ENCODE measurements around the gene EFNB2. TPM values are rescaled to one million over a fixed set of nuclear protein-coding genes. Genes with fewer than 3 reads are reported as not detected.

The EFNB2 gene
- total RNA-seq, 1 experiment from 2014 or later = 16.4 TPM

DNA sequence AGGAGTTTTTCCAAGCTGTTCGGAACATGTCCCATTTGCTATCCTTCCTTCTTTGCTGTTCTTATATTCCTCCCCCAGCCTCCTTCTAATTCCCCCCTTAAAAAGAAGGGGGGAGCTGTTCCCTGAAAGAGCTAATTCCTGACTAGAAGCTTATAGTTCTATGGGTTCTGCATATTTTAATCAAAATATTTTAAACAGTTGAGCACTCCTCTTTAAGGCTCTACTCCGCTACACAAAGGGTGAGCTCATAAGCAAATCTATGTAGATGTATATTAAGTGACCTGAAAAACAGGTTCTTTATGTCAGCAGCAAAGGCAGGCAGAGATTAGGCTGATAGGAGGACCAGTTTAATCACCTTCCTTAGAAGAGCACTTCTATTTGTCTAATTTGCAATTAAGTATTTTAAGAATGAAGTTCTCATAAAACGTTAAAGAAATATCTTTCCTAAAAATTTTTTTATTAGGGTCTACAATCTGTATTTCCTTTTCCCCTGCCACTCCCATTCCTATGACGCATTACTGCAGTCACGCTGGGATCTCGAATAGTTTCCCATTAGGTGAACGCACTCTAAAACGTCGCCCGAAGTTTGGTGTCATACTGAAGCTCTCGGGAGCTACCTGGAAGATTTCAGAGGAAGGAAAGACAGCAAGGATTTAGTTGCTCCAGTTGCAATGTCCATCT is 5.2 kb downstream of the EFNB2 start:
- peak overlapping the region; percentile 93 for H3K4me2 ChIP-seq (ENCODE audit: low read length)
- ATAC-seq = peak; percentile 11; the same call in 1 of the 2 replicates
- H3K9ac ChIP-seq (ENCODE audit: low read length) = peak overlapping the region; percentile 72
- peaks cover 94% of the 10 kb centered on the region for H3K79me2 ChIP-seq (ENCODE audit: low read length)
- H3K4me3 ChIP-seq (ENCODE audit: low read length) = peak overlapping the region; percentile 84
- ChIA-PET POLR2A (ENCODE audit: unreplicated experiment) (interaction anchor here (0.6 kb wide), 1 partner anchor 1461 kb away, joined by 3 read pairs; no protein-coding TSS in a partner anchor), CTCF (interaction anchor here (0.5 to 0.8 kb wide), 2 partner anchors 390 to 1959 kb away, joined by 3 to 6 read pairs; no protein-coding TSS in a partner anchor)
- no peaks in the 10 kb centered on the region for H3K9me3 ChIP-seq (ENCODE audit: low read length)
- H3K27me3 ChIP-seq (ENCODE audit: low read length) = no peaks in the 10 kb centered on the region
- no peaks in the 10 kb centered on the region for H3F3A ChIP-seq (ENCODE audit: low read length, unreplicated experiment)
- BruUV-seq (replicated peaks) = no TSS peak
- TF ChIP-seq EZH2phosphoT487 (IDR thresholded peaks at IDR 0.05; ENCODE audit: borderline replicate concordance, low read length) (no peak), EZH2 (IDR thresholded peaks at IDR 0.05; ENCODE audit: low read length, unreplicated experiment) (no peak)
- TF ChIP-seq, protein P1, sequence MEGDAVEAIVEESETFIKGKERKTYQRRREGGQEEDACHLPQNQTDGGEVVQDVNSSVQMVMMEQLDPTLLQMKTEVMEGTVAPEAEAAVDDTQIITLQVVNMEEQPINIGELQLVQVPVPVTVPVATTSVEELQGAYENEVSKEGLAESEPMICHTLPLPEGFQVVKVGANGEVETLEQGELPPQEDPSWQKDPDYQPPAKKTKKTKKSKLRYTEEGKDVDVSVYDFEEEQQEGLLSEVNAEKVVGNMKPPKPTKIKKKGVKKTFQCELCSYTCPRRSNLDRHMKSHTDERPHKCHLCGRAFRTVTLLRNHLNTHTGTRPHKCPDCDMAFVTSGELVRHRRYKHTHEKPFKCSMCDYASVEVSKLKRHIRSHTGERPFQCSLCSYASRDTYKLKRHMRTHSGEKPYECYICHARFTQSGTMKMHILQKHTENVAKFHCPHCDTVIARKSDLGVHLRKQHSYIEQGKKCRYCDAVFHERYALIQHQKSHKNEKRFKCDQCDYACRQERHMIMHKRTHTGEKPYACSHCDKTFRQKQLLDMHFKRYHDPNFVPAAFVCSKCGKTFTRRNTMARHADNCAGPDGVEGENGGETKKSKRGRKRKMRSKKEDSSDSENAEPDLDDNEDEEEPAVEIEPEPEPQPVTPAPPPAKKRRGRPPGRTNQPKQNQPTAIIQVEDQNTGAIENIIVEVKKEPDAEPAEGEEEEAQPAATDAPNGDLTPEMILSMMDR (conservative IDR thresholded peaks at IDR 0.05; ENCODE audit: low read depth, low read length) = no peak
- 0 out of 2 replicates have a peak, but pooled peaks cover 3% of the 10 kb centered on the region for H3K36me3 ChIP-seq (ENCODE audit: low read depth, low read length)
- H3K4me1 ChIP-seq (ENCODE audit: insufficient read depth, low read length) = peaks cover 24% of the 10 kb centered on the region
- intact Hi-C loops (cut with micrococcal nuclease) = loop anchor here (5.0 to 10.0 kb wide), 5 partner anchors 153 to 1088 kb away; no protein-coding TSS in a partner anchor
- DNase-seq = peak; percentile 63
- peak overlapping the region; percentile 43 for H3K27ac ChIP-seq (ENCODE audit: low read length)
- no peaks in the 10 kb centered on the region for H3K9me2 ChIP-seq (replicated peaks; ENCODE audit: low read length)
- H2AFZ ChIP-seq (ENCODE audit: low read length) = no peak overlapping the region
- H4K20me1 ChIP-seq (ENCODE audit: low read length) = peaks cover 37% of the 10 kb centered on the region

DNA sequence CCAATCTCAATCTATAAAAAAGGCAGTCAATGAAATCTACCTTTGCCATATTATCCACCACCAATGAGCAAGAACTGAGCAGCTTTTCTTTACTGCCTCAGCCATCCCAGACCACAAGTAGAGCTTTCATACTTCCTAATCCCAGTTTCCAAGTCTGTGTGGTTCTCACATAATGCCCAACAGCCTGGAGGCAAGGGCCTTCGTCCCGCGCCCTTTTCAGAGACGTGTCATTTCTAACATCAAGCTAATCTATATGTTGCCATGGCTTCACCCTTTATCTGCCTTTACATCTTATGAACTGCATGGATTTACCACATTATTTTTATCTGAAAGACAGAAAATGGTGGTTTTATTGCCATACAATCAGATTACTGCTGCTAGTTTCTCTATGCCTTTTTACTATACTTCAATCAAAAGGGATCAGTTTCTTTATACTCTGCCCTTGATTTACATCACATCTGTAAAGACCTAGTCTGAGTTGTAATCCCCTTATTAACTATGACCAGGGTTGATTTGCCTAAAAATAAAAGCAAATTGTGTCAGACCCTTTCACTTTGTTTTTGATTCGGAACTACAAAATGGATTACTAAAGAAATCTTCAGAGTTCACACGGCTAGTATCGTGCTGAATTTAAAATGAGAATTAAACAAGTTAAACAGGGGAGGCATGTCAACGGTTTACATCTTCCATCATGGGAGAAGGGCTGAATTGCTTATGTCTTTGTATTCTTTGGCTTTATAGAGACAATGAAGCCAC is 5.9 kb downstream of the EFNB2 start:
- H3K4me3 ChIP-seq (ENCODE audit: low read length) = peak overlapping the region; percentile 84
- H3K9ac ChIP-seq (ENCODE audit: low read length) = no peak overlapping the region
- H3K27me3 ChIP-seq (ENCODE audit: low read length) = no peaks in the 10 kb centered on the region
- H3F3A ChIP-seq (ENCODE audit: low read length, unreplicated experiment) = no peaks in the 10 kb centered on the region
- H3K9me3 ChIP-seq (ENCODE audit: low read length) = no peaks in the 10 kb centered on the region
- peak overlapping the region; percentile 93 for H3K4me2 ChIP-seq (ENCODE audit: low read length)
- no TSS peak for BruUV-seq (replicated peaks)
- ATAC-seq = no peak
- H3K27ac ChIP-seq (ENCODE audit: low read length) = peak overlapping the region; percentile 43
- no peak for DNase-seq
- H3K36me3 ChIP-seq (ENCODE audit: low read depth, low read length) = 0 out of 2 replicates have a peak, but pooled peaks cover 3% of the 10 kb centered on the region
- no peaks in the 10 kb centered on the region for H3K9me2 ChIP-seq (replicated peaks; ENCODE audit: low read length)
- peaks cover 98% of the 10 kb centered on the region for H3K79me2 ChIP-seq (ENCODE audit: low read length)
- TF ChIP-seq, protein P1 (conservative IDR thresholded peaks at IDR 0.05; ENCODE audit: low read depth, low read length) = no peak
- TF ChIP-seq EZH2 (IDR thresholded peaks at IDR 0.05; ENCODE audit: low read length, unreplicated experiment) = no peak
- TF ChIP-seq EZH2phosphoT487 (IDR thresholded peaks at IDR 0.05; ENCODE audit: borderline replicate concordance, low read length) = no peak
- no peak overlapping the region for H2AFZ ChIP-seq (ENCODE audit: low read length)
- H4K20me1 ChIP-seq (ENCODE audit: low read length) = peaks cover 38% of the 10 kb centered on the region
- H3K4me1 ChIP-seq (ENCODE audit: insufficient read depth, low read length) = peaks cover 24% of the 10 kb centered on the region
- POLR2A ChIA-PET (ENCODE audit: unreplicated experiment) = no interaction called here
- intact Hi-C loops (cut with micrococcal nuclease) = loop anchor here (5.0 to 10.0 kb wide), 5 partner anchors 152 to 1087 kb away; no protein-coding TSS in a partner anchor
- CTCF ChIA-PET = no interaction called here
